Activated CD4-positive, alpha-beta T cell treated with anti-CD3 and anti-CD28 coated beads for 48 hours (primary cell): ENCODE data around the gene MED6.
A peak's percentile ranks its signal among the peaks of the same experiment; 100 is the strongest.

Experiments used
- DNase-seq: peaks from one replicate; pipeline ENCODE4 v3.0.0-alpha.2; 2020

MED6 gene

DNA sequence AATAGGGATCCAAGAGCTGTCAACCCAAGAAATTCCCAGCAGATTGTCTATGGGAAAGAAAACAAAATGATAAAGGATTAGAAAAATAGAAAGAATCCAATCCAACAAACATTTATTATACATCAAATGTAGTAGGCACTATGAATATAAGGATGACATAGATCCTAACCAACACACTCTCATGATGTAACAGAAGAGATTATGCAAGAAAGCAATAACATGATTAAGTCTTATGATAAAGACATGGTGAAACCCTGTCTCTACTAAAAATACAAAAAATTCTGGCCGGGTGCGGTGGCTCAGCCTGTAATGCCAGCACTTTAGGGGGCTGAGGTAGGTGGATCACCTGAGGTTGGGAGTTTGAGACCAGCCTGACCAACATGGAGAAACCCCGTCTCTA lies 2.7 kb downstream of the MED6 start:
- no peak for DNase-seq

DNA sequence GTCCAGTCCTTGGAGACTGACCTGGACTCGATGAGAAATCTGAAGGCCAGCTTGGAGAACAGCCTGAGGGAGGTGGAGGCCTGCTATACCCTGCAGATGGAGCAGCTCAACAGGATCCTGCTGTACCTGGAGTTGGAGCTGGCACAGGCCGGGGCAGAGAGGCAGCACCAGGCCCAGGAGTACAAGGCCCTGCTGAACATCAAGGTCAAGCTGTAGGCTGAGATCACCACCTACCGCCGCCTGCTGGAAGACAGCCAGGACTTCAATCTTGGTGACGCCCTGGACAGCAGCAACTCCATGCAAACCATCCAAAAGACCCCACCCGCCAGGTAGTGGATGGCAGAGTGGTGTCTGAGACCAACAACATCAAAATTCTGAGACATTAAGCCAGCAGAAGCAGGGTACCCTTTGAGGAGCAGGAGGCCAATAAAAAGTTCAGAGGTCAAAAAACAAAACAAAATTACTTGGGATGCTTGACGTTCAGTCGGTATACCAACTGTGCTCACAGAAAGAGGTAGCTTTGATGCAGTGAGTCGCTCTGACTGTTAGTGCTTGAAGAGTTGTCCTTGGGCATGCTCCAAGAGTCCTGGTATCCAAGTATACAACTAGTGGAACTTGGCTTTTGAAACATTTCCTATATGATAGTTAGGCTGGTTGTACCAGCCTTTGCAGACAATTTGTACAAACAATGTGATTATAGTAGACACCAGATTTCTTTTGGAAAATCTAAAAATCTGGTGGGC lies 4.8 kb downstream of the MED6 start:
- DNase-seq = no peak

DNA sequence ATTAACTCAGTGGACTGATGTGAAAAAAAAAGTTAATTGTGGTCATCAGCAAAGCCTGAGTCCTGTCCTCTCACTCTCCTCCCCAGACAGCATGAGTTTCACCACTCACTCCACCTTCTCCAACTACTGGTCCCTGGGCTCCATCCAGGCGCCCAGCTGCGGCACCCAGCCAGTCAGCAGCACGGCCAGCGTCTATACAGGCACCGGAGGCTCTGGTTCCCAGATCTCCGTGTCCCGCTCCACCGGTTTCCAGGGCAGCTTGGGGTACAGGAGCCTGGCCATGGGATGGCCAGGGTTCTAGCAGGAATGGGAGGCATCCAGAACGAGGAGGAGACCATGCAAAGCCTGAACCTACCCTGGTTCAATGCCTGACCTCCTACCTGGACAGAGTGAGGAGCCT lies 6.0 kb downstream of the MED6 start:
- no peak for DNase-seq

DNA sequence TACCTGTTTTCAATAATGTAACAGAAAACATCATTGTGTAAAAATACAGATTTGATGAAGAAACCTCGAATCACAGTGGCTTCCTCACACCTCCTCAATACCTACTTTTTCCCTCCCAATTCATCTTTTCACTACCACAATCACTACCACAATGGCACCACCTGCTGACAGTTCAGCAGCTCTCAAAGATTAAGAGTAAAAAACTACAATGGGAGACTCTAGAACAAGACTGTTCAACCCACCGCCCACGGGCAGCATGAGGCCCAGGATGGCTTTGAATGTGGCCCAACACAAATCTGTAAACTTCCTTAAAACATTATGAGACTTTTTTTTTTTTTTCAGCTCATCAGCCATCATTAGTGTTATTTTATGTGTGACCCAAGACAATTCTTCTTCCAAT lies 15.2 kb downstream of the MED6 start:
- DNase-seq = peak; percentile 41

DNA sequence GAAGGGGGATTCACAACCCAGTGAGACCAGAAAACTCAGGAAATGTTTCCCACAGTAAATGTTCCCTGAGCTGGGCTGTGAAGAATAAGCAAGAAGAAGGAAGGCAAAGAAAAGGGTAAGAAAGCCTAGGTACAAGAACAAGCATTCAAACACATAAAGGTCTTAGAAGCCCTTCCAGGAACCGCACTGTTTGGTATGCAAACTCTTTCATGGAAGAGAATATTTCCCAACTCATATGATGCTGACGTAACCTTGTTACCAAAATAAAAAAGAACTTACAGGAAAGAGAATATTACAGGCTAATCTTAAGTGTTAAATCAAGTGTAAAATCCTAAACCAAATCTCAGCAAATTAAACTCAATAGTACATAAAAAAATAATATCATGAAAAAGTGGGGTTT lies 23.6 kb downstream of the MED6 start:
- DNase-seq = no peak

DNA sequence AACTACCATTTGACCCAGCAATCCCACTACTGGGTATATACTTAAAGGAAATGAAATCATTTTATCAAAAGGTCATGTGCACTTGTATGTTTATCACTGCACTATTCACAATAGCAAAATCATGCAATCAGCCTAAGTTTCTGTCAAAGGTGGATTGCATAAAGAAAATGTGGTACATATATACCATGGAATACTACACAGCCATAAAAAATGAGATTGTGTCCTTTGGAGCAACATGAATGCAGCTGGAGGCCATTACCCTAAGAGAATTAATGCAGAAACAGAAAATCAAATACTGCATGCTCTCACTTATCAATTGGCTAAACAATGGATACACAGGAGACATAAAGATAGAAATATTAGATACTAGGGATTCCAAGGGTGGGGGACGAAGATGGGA lies 27.4 kb downstream of the MED6 start:
- DNase-seq = no peak

DNA sequence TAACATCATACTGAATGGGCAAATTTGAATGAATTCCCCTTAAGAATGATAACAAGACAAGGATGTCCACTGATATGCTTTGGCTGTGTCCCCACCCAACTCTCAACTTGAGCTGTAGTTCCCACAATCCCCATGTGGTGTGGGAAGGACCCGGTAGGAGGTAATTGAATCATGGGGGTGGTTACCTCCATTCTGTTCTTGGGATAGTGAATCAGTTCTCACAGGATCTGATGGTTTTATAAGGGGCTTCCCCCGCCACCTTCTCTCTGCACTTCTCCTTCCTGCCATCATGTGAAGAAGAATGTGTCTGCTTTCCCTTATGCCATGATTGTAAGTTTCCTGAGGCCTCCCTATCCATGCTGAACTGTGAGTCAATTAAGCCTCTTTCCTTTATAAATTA lies 29.3 kb downstream of the MED6 start:
- no peak for DNase-seq

DNA sequence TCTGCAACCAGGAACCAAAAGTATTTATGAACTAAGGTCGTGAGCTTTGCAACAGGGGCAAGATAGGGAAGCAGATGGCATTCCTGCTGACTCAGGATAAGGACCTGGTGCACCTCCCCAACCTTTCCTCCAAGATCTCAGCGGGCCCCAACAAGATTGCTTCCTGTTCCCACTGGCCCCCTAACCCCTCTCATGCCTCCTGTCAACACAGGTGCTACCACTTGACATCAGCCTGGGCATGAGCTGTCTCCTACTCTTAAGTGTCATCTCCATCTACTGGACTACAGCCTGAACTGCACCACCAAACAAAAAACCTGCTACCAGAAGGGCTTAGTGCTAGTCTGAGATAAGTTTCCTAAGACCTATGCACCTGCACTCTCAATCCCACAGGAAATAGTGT lies 32.7 kb downstream of the MED6 start:
- DNase-seq = peak; percentile 36

DNA sequence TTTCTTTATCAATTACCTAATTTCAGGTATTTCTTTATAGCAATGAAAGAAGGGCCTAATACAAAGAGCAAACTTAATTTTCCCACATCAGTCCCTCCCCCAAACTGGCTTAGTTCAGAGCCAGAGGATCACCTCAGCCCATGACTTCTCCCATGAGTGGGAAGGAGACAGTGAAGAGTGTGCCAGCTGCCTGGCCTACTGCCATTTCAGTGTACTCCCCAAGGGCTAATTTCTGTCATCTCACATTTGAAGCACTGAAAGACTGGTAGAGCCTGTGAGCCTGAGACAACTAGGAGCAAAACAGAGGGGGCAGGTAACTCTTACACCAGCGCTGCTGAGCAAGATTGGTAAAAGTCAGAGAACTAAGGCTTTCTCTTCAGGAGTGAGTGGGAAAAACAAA lies 36.6 kb downstream of the MED6 start:
- DNase-seq = no peak

DNA sequence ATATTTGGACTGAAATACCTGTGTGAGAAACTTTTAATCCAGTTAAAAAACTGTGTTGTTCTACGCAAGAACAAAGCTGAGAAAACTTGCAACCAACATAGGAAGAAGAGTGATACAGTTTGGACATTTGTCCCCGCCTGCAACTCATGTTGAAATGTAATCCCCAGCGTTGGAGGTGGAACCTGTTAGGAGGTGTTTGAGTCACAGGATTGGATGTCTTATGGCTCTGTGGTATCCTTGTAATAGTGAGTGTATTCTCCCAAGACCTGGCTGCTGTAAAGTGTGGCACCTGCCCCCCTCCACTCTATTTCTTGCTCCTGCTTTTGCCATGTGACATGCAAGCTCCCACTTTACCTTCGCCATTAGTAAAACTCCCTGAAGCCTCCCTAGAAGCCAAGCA lies 37.0 kb downstream of the MED6 start:
- DNase-seq = no peak

DNA sequence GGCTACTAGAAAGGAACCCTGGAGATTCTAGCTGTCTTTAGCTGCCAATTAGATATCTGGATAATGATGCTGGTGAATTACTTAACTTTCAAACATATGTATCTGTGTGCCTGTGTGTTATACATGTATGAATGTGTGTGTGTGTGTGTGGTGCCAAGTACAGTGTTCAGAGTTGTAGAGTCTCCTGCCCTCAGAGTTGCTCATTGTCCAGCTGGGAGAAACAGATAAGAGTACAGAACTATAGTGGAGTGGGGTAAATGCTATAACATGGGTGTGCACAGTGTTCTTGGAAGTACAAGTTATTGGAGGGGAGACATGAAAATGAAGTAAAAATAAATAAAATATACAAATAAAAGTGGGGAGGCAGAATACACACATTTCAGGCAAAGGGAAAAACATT lies 42.1 kb downstream of the MED6 start:
- DNase-seq = no peak

DNA sequence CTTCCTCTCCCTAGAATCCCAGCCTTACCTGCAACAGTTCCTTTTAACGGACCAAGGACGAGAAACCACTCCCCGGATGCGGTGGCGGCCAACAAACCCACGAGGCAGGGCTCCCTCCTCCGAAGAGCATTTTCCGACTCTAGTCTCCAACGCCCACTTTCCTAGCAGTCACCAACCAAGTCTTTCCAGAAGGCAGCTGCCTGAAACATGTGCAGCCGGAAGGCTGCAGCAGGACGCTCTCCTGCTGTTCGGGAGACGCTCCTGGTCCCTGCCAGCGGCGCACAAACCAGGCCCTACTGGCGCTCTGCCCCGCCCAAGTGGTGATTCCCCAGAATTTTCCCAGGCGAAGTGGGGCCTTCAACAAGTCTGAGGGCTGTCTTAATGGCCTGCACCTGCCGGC lies 44.6 kb downstream of the MED6 start:
- no peak for DNase-seq

DNA sequence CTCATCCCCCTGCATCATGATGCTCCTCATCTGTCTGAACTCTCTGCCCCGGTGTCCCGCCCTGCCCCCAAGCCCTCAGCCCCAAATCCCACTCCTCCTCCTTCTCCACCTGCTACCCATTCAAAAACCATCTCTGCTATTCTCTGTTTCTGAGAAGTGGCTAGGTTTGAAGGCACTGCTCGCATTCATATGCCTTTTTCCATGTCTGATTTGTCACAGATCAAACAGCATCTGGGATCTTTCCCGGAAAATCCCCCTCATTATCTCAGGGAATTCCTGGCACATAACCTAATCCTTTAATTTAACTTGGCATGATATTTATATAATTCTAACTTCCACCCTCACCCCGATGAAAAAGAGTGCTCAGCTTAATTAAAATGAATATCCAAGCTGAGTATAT lies 62.4 kb downstream of the MED6 start:
- no peak for DNase-seq

DNA sequence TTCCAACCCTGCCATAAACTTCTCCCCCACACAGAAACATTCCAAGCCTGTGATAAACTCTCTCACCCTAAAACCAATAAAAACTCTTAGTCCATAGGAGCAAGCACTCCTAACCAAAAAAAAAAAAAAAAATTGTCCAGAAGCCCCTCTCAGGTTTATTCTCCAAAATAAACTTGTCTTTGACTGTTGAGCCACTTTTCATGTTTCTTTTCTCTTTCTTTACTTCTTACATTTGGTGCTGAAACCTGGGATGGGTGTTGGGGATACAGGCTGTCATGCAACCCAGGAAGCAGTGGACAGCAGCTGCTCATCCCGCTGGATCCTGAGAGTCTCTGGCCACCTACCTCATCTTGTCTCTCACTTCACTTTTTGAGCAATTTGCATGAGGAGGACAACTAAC lies 63.6 kb downstream of the MED6 start:
- no peak for DNase-seq

DNA sequence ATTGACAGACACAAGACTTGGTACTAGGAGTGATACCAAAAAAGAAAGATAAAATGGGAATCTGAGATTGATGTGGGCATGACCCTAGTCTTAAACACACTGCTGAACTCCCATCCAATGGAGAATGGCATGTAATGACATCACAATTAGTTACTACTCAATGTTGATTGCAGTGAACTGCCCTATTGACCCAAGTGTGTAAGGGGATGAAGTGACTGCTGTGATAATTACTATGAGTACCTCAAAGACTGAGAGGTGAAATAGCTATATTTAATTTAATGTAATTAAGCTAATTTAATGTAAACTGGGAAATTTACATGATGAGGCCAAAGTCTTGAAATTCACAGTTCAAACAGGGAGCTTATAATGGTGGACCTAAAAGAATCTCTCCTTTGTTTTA lies 65.6 kb downstream of the MED6 start, which contains the start of gene ADAM20:
Gene ADAM20, minus strand, starts transcription at position 101 of the 400 bp plus-strand sequence. CDS start 10,247 bp downstream, outside the sequence.
- DNase-seq = no peak
